Mesothelial cell of epicardium (in vitro differentiated cells): Measurements from ENCODE around the gene MGAT5. TPM values are rescaled to one million over a fixed set of nuclear protein-coding genes. Genes with fewer than 3 reads are reported as not detected.
"Not testable (repeated sequence)": the region's sequence is repeated elsewhere in the genome, so short reads cannot be mapped to it uniquely, and the experiment has no call there.

ENCODE experiments used
- DNase-seq, 2 experiments: peaks; one replicate each; pipeline ENCODE4 v3.0.0; 2021; ENCODE audit warnings: low spot score in 2 of 2; ENCODE audit not compliant: unreplicated experiment in 2 of 2
- H3K27ac Mint-ChIP-seq: 2 replicates; pipeline ENCODE4 v1.8.0; 2021; ENCODE audit warnings: mixed read lengths
- H3K27me3 Mint-ChIP-seq: 2 replicates; pipeline ENCODE4 v1.8.0; 2021; ENCODE audit warnings: low read depth, mixed read lengths
- H3K36me3 Mint-ChIP-seq: 2 replicates; pipeline ENCODE4 v1.8.0; 2021; ENCODE audit warnings: mixed read lengths
- H3K4me1 Mint-ChIP-seq: 2 replicates; pipeline ENCODE4 v1.8.0; 2021; ENCODE audit warnings: mixed read lengths
- H3K4me3 Mint-ChIP-seq: 2 replicates; pipeline ENCODE4 v1.8.0; 2021; ENCODE audit warnings: mild to moderate bottlenecking, moderate library complexity, mixed read lengths
- H3K9me3 Mint-ChIP-seq: 2 replicates; pipeline ENCODE4 v1.8.0; 2021; ENCODE audit warnings: mixed read lengths
- total RNA-seq: library from RNA; stranded (reverse); gene quantifications from 3 replicates; pipeline ENCODE4 v1.2.1, GENCODE V29; 2021
- TF ChIP-seq, protein P1 (sequence below): fragments of 200-600 bp; sonication (generic); IDR thresholded peaks from one replicate; pipeline ENCODE4 v1.5.0; 2021; ENCODE audit warnings: antibody characterized with exemption; ENCODE audit not compliant: unreplicated experiment

The MGAT5 gene
- total RNA-seq, 1 donor from 2014 or later = 41.1 TPM

- Mint-ChIP-seq H3K27me3 (no peaks in the 10 kb centered on the region), H3K9me3 (peaks cover 23% of the 10 kb centered on the region), H3K36me3 (no peaks in the 10 kb centered on the region), H3K4me3 (no peak overlapping the region), H3K27ac (no peak overlapping the region), H3K4me1 (peaks cover 2% of the 10 kb centered on the region)
- DNase-seq = no peak
- TF ChIP-seq, protein P1, sequence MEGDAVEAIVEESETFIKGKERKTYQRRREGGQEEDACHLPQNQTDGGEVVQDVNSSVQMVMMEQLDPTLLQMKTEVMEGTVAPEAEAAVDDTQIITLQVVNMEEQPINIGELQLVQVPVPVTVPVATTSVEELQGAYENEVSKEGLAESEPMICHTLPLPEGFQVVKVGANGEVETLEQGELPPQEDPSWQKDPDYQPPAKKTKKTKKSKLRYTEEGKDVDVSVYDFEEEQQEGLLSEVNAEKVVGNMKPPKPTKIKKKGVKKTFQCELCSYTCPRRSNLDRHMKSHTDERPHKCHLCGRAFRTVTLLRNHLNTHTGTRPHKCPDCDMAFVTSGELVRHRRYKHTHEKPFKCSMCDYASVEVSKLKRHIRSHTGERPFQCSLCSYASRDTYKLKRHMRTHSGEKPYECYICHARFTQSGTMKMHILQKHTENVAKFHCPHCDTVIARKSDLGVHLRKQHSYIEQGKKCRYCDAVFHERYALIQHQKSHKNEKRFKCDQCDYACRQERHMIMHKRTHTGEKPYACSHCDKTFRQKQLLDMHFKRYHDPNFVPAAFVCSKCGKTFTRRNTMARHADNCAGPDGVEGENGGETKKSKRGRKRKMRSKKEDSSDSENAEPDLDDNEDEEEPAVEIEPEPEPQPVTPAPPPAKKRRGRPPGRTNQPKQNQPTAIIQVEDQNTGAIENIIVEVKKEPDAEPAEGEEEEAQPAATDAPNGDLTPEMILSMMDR = no peak
These were observed 215.7 kb downstream of the MGAT5 start for GRCh38 chr2:134469516-134470115.

DNA sequence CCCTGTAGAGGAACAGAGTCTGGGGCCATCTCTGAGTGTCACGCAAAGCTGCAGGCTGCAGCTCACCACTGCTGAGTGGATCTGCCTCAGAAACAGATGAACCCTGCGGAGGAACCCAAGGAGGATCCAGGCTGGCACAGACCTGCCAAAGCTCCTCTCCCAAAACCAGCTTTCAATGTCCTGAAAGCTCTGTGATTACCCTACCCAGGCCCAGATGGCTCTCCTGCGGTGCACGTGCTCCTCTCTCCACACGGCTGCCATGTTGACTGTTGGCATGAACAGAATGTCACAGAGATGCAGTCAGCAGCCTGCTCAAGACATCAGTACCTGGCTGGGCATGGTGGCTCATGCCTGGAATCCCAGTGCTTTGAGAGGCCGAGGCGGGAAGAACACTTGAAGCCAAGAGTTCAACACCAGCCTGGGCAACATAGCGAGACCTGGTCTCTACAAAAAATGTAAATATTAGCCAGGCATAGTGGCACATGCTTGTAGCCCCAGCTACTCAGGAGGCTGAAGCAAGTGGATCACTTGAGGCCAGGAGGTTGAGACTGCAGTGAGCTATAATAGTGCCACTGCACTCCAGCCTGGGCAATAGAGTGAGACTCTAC lies 216.8 kb downstream of the MGAT5 start:
- Mint-ChIP-seq H3K4me3 (no peak overlapping the region), H3K27me3 (no peaks in the 10 kb centered on the region), H3K9me3 (peaks cover 23% of the 10 kb centered on the region), H3K36me3 (no peaks in the 10 kb centered on the region), H3K27ac (no peak overlapping the region), H3K4me1 (no peaks in the 10 kb centered on the region)
- TF ChIP-seq, protein P1 = no peak
- no peak for DNase-seq

DNA sequence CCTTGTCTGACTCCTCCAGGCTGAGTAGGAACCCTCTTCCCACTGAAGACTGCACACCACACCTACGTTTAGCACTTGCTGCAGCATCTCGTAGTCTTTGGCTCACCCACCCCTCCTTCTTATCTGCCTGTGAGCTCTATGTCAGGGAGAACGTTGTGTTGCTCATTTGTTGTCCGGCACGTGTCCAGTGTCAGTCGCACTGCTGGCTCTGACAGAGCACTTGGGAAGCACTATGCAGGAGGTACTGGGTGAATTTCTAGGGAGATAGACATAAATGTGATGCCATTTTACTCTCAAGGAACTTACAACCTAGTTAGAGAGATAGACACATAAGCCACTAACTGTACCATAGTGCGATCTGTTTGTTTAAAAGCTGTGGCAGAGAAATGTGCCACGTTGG lies 223.1 kb downstream of the MGAT5 start:
- DNase-seq, H3K36me3 Mint-ChIP-seq, H3K27ac Mint-ChIP-seq, H3K27me3 Mint-ChIP-seq, H3K4me1 Mint-ChIP-seq, H3K4me3 Mint-ChIP-seq: not testable (repeated sequence)
- H3K9me3 Mint-ChIP-seq = peaks cover 21% of the 10 kb centered on the region

DNA sequence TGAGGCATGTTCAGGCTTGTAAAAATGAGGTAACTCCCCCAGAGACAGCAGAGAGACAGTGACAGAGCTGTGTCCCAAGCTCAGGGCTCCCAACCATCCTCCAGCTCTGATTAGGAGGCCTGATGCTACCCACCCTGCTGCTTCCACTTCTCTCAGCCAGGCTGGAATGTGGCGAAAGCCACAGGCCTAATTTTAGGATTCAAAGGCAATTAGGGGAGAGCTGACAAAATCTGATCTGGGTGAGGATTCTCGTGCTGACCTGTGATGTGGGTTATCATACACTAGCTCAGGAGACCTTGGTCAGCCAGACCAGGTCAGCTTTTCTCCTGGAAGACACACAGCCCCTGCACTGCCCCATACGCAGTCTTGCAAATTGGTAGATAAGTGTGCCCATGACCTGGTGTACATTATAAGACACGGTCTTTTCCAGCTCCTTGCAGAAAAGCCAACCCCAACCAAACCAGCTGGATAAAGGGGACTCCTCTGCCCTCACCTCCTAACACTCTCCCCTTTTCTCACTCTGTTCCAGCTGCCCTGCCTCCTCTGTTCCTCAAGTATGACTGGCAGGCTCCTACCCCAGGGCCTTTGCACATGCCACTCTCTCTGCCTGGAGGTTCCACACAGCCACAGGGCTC lies 225.9 kb downstream of the MGAT5 start:
- Mint-ChIP-seq H3K27ac (no peak overlapping the region), H3K9me3 (no peaks in the 10 kb centered on the region), H3K4me3 (no peak overlapping the region), H3K4me1 (no peaks in the 10 kb centered on the region), H3K27me3 (peaks cover 16% of the 10 kb centered on the region), H3K36me3 (no peaks in the 10 kb centered on the region)
- no peak for DNase-seq
- TF ChIP-seq, protein P1 = no peak

DNA sequence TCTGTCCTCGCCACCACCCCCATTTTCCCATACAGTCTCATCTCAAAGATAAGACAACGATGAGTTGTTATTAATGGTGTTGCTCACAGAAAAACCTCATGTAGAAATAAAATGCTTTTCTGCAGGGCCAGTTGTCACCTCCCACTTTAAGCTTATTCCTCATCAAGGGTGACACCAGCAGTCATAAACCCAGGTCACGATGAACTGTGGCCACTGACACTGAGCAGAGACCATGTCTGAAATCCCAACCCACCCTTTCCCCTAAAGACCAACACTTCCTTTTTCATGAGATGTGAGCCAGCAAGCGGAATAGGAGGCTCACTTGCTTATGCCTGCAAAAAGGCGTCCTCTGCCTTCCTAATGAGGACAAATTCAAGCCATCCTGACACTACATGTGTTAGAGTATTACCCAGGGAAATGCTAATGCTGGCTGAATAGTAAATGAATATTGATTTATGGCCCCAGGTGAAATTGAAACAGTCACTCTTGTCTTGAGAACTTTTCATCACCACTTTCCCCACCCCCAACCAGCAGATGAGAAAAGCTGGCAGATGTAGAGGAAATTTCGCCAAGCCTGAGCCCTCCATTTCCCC lies 228.4 kb downstream of the MGAT5 start:
- Mint-ChIP-seq H3K9me3 (no peaks in the 10 kb centered on the region), H3K36me3 (no peaks in the 10 kb centered on the region), H3K27ac (no peak overlapping the region), H3K4me3 (no peak overlapping the region), H3K27me3 (peaks cover 9% of the 10 kb centered on the region), H3K4me1 (no peaks in the 10 kb centered on the region)
- no peak for DNase-seq
- TF ChIP-seq, protein P1 = no peak

DNA sequence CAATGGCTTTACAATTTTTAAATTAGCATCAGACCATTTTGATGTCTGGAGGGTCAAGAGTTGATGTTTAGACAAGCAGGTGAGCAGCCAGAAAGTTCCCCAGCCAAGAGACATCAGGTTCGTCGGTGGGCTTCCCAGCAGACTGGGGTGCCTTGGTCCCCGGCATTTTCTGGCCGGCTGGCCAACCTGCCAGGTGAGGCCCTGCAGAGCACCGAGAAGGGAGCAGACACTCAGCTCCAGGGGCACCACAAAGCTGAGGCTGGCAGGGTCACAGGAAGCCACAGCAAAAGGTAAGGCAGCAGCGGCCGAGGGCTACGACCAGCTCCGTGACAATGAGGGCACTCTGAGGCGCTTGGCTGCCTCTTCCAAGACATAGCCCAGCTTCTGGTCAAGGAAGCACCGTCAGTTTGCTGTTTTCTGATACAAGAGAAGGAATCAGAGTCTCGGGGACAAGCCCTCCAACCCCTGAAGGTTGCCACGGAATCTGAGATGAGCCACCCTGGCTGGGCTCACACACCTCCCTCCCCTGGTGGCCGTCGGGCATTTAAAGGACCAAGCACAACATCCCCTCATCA lies 229.0 kb downstream of the MGAT5 start:
- TF ChIP-seq, protein P1 = no peak
- H3K36me3 Mint-ChIP-seq = no peaks in the 10 kb centered on the region
- no peaks in the 10 kb centered on the region for H3K4me1 Mint-ChIP-seq
- H3K27me3 Mint-ChIP-seq = peaks cover 9% of the 10 kb centered on the region
- DNase-seq = no peak
- H3K27ac Mint-ChIP-seq = no peak overlapping the region
- H3K4me3 Mint-ChIP-seq = no peak overlapping the region
- no peaks in the 10 kb centered on the region for H3K9me3 Mint-ChIP-seq
